Uterus (tissue), 2 donors: ENCODE data around the gene BTC.

Experiments
- CTCF ChIP-seq, 4 experiments: fragments of 200-600 bp in 2 of 4; fragments of 450-650 bp in 2 of 4; sonication (generic) in 2 of 4; IDR thresholded peaks; one replicate each; pipeline ENCODE4 v1.5.1; 2016 to 2019; ENCODE audit warnings: antibody characterized with exemption in 4 of 4, mild to moderate bottlenecking in 2 of 4, moderate library complexity in 1 of 4
- POLR2A ChIP-seq, 2 donors: fragments of 450-650 bp; IDR thresholded peaks; one replicate each; pipeline ENCODE4 v1.6.1; 2016; ENCODE audit warnings: antibody characterized with exemption in 2 of 2, mild to moderate bottlenecking in 1 of 2, moderate library complexity in 1 of 2

DNA sequence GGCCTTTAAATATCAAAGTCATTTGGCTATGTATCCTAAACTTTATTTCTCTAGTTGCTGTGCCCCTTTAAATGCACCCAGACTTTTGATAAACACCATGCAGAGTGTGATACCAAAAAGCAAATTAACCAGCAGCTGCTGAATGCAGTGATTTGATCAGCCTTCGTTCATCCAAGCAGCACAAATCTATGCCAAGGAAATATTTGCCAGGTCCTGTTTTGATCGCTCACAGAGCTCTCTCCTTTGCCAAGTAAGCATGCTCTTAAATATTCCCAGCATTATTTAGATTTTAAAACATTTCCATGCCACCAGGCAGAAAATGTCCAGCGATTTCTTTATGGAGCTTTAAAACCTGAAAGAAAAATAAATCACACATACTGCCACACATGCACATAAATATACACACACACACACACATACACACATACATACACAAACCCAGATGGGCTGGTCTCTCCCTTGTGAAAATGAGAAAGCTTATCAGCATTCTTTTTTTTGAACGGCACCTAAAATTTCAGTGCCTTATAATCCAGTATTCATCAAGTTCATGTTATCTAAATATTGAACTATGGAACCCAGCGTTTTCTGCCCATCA lies 35.7 kb downstream of the BTC start:
- no peak for TF ChIP-seq POLR2A (IDR thresholded peaks at IDR 0.05)
- TF ChIP-seq CTCF (IDR thresholded peaks at IDR 0.05), result no peak
